Astrocyte (in vitro differentiated cells and primary cell): ENCODE measurements around the gene ADAMTS3.

ENCODE experiments used
- CTCF ChIP-seq: IDR thresholded peaks from 2 replicates; pipeline ENCODE4 v1.5.1; 2011; ENCODE audit warnings: low read depth, mild to moderate bottlenecking, inconsistent platforms, low read length, moderate library complexity; ENCODE audit not compliant: insufficient read depth
- EZH2 ChIP-seq: IDR thresholded peaks from 2 replicates; pipeline ENCODE4 v1.6.1; 2012; ENCODE audit warnings: mild to moderate bottlenecking, low read length, inconsistent platforms; ENCODE audit not compliant: insufficient read depth

GRCh38 chr4:72280252-72280651 is 288.8 kb downstream of the ADAMTS3 start:
- TF ChIP-seq CTCF (no peak), EZH2 (no peak)
